Stimulated activated CD8-positive, alpha-beta memory T cell treated with anti-CD3 and anti-CD28 coated beads, Interleukin-7, amount 100 ng/mL, for 48 hours (primary cell): ENCODE results near the gene CDH6.
"Not testable (repeated sequence)": the region's sequence is repeated elsewhere in the genome, so short reads cannot be mapped to it uniquely, and the experiment has no call there.

Experiments
- DNase-seq, 2 donors: peaks; one replicate each; pipeline ENCODE4 v3.0.0-alpha.2; 2020; ENCODE audit warnings: low read depth in 1 of 2; ENCODE audit errors: extremely low read depth in 1 of 2

The CDH6 gene

GRCh38 chr5:31322946-31323345 is 129.5 kb downstream of the CDH6 start:
- DNase-seq, result no peak

DNA sequence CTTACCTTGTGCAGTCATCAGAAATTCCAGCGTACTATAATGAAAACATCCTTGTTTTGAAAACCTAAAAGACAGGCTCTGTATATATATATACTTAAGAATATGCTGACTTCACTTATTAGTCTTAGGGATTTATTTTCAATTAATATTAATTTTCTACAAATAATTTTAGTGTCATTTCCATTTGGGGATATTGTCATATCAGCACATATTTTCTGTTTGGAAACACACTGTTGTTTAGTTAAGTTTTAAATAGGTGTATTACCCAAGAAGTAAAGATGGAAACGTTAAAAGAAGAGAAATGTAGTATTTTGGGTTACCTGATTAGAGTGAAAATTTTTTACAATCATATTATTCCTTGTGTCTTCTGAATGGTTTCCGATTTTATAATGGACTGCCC is 131.4 kb downstream of the CDH6 start:
- DNase-seq, result no peak

GRCh38 chr5:31328040-31328733 is 134.7 kb downstream of the CDH6 start:
- no peak for DNase-seq

- no peak for DNase-seq
These were observed 136.2 kb downstream of the CDH6 start for GRCh38 chr5:31329715-31330114.

DNA sequence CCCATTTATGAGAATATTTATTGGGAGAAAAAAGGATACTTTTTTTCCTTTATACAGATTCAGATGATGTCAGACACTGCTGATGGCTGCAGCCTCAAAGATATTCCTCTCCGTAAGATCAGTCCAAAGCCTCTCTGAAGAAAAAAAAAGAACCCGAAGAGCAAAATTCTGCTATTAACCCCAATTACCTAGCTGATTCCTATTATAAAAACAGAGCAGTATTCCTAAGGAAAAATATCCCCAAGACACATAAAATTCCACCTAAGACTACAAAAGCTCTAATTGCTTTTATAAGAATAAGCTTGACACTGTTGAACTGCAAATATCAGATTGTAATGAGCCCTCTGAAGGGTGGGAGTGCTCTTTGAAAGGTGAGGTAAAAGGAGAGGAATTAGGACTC is 138.7 kb downstream of the CDH6 start:
- no peak for DNase-seq

DNA sequence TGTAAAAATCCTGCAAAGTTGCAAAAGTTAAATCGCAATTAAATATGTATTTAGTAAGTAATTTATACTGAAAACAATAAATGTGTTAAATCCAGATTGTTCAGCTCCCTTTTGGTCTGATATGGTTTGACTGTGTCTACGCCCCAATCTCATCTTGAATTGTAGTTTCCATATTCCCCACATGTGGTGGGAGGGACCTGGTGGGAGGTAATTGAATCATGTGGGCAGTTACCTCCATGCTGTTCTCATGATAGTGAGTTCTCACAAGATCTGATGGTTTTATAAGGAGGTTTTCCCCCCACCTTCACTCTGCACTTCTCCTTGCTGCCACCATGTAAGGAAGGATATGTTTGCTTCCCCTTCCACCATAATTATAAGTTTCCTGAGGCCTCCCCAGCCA is 140.0 kb downstream of the CDH6 start:
- no peak for DNase-seq

DNA sequence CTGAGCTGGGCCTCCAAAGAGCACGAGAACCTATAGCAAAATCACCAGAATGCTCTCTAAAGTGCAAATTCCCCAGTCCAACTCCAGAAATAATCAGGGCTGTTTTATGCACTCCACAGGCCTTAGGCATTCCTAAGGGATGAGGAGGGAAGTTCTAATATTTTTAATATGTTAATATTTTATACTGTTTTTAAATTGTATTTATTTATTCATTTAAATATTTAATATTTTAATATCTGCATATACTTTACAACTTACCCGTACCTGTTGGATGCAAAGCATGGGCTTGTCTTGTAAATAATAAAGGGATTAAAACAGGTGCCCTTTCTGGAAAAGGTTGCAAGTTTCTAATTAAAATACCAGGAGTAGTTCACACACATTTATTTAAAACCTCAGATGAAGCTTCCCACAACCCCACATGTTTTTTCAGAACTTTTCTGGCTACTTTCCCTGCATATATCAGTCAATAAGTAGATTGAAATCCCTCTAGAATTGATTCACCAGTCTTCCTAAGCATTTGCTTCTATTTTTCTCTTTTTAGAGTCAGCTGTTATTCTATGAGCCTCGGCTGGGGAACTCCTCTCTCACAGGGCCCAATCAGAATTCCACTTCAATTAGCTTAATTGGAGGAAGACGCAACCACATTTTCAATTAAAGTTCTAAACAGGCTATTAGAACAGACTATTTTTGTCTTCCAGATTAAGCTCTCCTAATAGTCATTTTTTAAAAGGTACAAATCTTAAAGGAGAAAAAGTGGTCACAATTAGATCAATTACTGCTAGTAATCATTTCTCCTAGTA is 140.8 kb downstream of the CDH6 start:
- no peak for DNase-seq

DNA sequence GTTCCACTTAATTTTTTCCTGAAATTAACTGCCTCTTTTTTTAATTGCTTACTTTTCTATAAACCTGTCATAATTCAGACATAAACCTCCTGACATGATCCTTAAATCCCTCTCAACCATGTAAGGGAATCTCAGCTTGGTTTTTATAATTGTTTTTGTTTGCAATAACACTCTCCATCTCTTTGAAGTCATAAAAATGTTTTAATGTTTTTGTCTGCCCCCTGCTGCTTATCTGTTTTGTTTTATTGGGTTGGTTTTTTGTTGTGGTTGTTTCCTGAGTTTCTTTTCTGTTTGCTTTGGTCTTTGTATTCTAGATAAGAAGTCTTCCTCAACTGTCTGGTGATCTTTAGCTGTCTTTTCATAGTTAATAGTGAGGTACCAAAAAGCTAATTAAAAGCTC is 142.0 kb downstream of the CDH6 start:
- no peak for DNase-seq

GRCh38 chr5:31343946-31344345 is 150.5 kb downstream of the CDH6 start:
- no peak for DNase-seq

DNA sequence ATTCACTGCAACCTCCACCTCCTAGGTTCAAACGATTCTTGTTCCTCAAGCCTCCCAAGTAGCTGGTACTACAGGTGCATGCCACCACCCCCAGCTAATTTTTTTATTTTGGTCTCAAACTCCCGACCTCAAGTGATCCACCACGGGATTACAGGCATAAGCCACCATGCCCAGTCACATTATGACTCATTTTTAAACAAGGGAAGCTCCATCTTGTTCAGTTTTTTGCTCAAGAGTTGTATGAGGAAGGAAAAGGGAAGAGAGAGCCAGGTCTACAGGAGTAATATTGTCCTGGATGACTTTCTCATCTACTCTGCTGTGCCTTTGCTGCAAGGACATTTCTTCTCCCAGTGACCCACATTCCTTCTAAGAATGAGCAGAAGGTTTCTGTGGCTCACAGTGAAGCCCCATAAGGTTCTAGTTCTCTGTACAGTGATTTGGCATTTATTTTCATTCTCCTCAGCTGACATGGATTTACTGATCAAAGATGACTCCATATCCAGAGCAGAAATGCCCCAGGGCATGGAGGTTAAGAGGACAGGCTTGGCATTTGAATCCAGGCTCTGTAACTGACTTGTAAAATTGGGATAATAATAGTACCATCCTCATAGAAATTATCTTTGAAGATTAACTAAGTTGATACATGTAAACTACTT is 153.5 kb downstream of the CDH6 start:
- no peak for DNase-seq

DNA sequence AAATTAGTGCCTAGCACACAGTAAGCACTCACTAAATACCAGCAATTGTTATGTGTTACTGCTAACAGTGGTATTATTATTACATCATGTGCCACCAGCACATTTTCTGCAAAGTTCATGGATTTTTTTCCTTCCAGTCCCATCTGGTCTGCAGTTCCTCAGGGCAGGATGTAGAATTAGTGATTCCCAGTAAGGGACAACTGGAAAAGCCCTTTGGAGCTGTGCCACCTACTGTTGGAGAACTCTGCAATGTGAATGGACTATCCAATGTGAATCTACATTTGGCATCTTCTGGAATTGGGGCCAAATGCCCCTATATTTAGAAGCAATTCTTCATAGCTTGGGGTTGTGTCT is 154.0 kb downstream of the CDH6 start:
- DNase-seq, result no peak

DNA sequence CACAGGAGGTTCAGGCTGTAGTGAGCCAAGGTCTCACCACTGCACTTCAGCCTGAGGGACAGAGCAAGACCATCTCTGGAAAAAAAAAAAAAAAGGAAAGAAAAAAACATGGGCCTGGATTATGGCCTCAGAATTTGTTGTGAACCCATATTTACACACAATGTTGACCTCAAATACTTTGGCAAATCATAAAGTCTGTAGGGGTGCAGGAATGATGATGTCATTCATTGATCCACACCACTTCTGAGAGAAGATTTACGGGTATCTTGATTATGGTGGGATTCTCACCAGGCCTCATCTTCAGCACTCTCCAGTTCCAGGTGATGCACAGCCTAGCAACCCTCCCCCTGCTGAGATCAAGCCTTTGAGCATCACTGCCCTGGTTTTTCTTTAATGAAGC is 156.9 kb downstream of the CDH6 start:
- DNase-seq, result no peak

- no peak for DNase-seq
These were observed 161.9 kb downstream of the CDH6 start for GRCh38 chr5:31355337-31355736.

- DNase-seq, result no peak
These were observed 163.6 kb downstream of the CDH6 start for GRCh38 chr5:31357038-31357437.

- no peak for DNase-seq
These were observed 166.4 kb downstream of the CDH6 start for GRCh38 chr5:31359839-31360238.

DNA sequence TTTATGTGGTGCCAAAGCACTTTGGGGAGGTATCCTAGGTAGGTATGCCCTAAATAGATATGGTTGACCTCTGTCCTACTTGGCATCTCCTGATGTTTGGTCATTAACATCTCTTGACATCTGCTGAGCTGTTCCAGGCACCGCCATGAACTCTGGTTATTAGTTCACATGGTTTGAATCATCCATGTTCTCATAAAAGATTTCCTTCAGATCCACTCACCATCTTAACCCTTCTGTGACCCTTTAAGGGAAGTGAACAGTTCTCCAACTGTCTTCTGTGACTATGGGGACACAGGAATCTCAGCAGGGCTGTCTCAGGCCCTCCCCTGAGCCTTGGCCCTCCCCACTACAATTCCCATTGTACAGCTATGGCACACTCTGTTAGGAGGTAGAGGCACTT is 167.7 kb downstream of the CDH6 start:
- no peak for DNase-seq

DNA sequence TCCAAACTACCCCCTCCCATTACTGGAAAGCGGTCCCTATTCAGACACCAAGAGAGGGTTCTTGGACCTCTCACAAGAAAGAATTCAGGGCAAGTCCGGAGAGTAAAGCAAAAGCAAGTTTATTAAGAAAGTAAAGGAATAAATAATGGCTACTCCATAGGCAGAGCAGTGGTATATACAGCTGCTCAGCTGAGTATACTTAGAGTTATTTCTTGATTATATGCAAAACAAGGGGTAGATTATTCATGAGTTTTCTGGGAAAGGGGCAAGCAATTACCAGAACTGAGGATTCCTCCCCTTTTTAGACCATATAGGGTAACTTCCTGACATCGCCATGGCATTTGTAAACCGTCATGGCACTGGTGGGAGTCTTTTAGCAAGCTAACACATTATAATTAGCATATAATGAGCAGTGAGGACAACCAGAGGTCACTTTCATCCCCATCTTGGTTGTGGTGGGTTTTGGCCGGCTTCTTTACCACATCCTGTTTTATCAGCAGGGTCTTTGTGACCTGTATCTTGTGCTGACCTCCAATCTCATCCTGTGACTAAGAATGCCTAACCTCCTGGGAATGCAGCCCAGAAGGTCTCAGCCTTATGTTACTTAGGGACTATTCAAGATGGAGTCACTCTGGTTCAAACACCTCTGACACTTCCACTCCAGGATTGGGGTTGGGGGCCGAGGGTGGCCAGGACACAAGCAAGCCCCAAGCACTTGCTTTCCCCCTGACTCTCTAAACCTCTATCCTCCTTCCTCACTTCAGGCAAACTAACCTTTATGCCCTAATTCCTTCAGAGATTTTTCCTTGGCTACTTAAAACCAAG is 168.4 kb downstream of the CDH6 start:
- DNase-seq, result not testable (repeated sequence)

GRCh38 chr5:31362529-31362900 is 169.0 kb downstream of the CDH6 start:
- no peak for DNase-seq

GRCh38 chr5:31362931-31363568 is 169.6 kb downstream of the CDH6 start:
- DNase-seq, result no peak

- no peak for DNase-seq
These were observed 171.6 kb downstream of the CDH6 start for GRCh38 chr5:31364881-31365636.
